ENCODE results near the gene TCTA.

The TCTA gene

DNA sequence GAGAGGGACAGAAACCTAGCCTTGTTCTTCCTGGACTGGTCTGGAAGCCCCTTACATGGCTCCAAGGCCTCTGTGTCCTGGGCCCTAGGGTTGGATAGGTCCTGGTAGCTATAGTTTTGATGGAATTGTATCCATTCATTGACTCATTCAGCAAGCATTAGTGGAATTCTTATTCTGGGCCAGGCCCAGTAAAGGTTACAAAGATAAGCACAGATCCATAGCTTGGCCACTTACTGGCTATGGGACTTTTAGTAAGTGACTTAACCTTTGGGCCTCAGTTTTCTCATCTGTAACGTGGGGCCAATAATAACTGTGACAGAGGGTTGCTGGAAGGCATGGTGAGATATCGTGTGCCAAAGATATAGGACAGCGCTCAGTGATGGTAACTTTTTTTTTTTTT lies 44.2 kb downstream of the TCTA start:
- DNase-seq (ENCODE audit: extremely low read depth in 1 of 2, low read depth in 1 of 2), result no peak

DNA sequence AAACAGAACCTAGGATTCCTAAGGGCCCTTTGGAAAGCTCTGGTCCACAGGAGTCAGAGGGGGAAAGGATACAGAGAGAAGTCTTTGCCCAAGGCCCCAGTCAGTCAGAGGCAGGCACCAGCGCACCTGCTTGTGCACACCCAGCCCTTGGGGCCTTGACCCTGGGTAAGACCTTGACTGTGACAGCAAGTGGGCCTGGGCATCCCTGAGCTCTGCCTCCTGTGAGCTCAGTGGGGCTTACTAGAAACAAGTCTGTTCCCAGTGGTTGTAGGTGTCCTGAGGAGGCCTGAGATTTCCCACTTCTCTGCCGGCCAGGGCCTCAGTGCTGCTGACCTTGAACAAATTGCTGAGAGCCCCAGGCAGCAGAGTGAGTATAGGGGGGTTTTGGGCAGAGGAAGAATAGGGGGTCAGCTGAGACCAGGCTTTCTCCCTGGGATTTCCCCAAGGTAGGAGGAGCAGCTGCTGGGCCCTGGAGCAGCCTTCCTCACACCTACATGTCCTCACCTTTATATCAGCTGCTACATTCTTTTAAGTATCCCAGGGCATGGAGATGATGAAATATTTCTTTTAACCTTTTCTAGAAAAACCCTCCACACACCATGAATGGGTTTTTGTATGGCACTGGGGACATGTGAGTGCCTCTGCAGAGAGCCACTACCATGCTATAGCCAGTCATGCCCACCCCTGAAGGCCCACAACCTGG lies 48.1 kb downstream of the TCTA start:
- DNase-seq (ENCODE audit: extremely low read depth in 1 of 2, low read depth in 1 of 2), result no peak

DNA sequence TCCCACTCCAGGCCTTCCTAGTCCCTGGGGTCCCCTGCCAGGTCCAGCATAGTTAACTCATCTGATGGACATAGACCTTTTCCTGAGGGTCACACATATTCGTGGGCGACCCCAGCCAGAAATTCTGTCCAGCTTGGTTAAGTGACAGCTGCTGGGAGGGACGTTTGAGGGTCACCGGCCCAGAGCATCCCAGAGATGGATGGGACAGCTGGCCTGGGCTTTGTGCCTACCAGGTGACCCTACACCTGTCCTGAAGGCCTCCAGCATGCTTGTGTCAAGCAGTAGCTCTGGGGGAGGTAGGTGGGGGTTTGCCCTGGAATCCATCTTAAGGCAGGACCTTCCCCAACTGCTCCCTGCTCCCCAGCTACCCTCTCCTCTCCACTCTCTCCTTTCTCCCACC lies 48.7 kb downstream of the TCTA start:
- no peak for DNase-seq (ENCODE audit: extremely low read depth in 1 of 2, low read depth in 1 of 2)

DNA sequence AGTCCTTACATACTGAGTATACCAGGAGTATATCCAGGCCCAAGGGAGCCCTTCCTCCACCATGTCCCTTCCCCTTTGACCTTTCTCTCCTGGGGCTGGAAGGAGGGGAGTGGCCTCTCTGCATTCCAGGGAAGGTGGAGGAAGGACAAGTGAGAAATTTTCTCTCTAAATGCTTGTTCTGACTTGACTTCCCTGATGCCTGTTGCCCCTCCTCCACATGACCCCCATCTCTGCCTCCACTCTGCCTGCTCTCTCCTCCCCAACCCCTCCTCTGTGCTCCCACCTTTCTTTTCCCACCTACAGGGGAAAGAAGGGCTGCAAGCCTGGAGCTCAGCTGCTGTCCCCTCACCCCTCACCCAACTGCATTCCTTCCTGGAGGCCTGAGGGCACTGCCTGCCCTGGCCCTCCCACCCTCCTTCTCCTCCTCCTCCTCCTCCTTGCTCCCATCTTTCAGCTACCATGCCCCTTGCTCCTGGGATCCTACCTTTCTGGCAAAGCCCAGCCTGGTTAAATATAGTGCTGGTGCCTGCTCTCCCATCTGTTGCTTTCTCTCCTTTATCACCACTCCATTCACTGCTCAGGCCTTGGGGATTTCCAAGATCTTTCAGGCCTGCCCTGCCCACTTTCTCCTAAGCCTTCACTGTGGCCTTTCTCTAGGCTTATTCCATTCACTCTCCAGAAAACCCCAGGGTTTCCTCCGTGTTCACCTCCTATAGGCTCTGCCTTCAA lies 49.4 kb downstream of the TCTA start:
- DNase-seq (ENCODE audit: extremely low read depth in 1 of 2, low read depth in 1 of 2), result no peak

DNA sequence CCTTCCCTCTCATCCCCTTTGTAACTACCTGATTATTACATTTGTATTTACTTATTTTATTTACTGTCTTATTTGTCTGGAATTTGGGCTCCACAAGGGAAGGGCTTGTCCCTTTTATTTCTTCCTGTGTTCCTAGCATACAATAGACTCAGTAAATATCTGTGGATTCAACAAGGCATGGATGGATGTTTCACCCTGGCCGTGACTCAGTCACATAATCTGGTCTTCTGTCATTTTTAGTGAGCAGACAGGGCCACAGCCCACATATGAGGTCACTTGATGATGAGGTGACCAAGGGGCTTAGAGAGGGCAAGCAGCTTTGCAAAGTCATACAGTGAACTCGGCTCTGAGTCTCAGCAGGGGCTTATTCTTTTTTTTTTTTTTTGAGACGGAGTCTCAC lies 50.0 kb downstream of the TCTA start:
- DNase-seq (ENCODE audit: extremely low read depth in 1 of 2, low read depth in 1 of 2), result no peak

DNA sequence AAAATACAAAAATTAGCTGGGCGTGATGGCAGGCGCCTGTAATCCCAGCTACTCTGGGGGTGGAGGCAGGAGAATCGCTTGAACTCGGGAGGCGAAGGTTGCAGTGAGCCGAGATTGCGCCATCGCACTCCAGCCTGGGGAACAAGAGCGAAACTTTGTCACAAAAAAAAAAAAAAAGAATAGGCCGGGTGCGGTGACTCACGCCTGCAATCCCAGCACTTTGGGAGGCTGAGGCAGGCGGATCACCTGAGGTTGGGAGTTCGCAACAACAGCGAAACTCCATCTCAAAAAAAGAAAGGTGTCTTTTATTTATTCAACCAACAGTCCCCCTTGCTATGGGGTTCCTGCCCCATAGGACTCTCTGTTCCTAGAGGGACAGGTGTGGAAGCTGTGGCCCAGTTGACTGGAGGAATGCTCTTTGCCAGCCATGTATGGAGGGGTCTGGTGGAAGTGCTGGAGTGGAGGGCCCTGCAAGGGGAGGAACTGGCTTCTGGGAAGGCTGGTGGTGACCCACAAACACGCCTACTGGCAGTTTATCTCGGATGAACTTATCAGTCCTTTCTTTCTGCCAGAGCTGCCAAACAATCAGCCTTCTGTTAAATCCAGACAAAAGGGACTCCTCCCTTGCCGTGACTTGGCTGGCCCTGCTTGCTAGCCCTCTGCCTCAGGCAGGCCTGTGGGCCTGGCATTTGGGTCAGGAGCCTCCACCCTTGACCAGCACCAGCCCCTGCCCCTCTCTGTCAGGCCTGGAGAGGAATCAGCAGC lies 53.2 kb downstream of the TCTA start:
- no peak for DNase-seq (ENCODE audit: extremely low read depth in 1 of 2, low read depth in 1 of 2)

Data from stimulated activated CD8-positive, alpha-beta memory T cell treated with anti-CD3 and anti-CD28 coated beads, Interleukin-7, amount 100 ng/mL, for 48 hours (primary cell).